ENCODE measurements around the gene ARMC9. TPM values are rescaled to one million over a fixed set of nuclear protein-coding genes. Genes with fewer than 3 reads are reported as not detected.

ARMC9 gene
- total RNA-seq, 2 donors from 2014 or later = 2.0 to 4.0 TPM

DNA sequence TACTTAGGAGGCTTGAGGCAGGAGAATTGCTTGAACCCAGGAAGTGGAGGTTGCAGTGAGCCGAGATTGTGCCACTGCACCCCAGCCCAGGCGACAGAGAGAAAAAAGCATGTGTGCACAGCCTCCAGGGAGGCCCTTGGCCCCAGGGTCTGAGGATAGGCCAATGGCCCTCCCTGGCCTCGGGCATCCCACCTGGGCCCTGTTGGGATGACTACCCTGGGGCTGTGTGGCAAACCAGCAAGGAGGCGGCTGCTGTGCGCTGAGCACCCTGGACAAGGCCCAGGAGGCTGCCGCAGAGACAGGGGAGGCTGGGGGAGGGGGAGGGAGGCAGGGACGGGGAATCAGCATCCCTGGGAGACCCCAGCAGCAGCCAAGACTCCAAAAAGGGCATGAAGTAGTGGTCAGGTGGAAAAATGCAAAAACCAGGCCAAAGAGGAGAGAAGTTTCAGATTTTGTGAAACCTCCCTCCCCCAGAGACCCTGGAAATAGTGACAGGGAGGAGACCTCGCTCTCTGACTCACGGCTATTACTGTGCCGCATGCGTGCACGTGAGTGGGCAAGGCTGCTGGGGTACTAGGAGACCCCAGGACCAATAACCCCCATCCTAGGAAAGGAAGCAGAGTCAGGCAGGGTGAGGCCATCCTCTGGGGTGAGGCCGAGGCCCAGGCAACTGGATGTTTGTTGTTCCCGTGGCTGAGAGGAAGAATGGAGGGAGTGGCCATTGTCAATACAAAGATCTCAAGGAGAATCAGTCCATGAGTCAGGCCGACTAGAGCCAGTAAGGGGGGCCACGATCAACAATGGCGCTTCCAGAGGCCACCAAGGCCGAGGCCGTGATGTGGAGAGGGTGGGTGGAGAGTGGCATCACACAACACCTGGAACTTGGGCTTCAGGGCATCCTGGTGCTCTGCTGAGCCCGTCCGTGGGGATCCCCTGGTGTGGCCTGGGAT lies 181.1 kb downstream of the ARMC9 start:
- H3K36me3 Mint-ChIP-seq = no peaks in the 10 kb centered on the region
- ATAC-seq (no peak), DNase-seq (ENCODE audit: low spot score in 2 of 2) (no peak)

DNA sequence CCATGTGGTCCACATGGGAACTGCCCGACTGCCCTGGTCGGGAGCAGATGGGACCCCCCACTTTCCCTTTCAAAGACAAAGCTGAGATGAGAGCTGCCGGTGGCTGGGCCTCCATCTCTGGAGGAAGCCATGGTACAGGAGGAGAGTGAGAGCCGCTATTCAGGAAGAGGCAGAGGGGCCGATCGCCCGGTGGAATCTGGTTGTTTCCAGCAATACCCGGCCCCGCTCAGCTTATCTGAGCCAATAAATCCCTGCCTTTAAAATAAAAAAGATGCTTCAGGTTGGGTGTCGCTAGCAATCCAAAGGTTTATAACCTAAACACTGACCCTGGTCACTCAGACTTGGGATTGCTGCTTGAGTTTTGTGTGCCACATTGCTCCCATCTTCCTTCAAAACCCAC lies 181.9 kb downstream of the ARMC9 start:
- H3K36me3 Mint-ChIP-seq = peaks cover 0 to 6% of the 10 kb centered on the region in 2 donors
- peaks cover 0 to 7% of the 10 kb centered on the region in 2 donors for H3K9me3 Mint-ChIP-seq
- H3K27ac Mint-ChIP-seq = no peak overlapping the region
- ATAC-seq (no peak), DNase-seq (ENCODE audit: low spot score in 2 of 2) (no peak)

More for the DNA sequence above, 181.1 kb downstream of the ARMC9 start:
- Mint-ChIP-seq H3K9me3 (no peaks in the 10 kb centered on the region), H3K27ac (no peak overlapping the region)

DNA sequence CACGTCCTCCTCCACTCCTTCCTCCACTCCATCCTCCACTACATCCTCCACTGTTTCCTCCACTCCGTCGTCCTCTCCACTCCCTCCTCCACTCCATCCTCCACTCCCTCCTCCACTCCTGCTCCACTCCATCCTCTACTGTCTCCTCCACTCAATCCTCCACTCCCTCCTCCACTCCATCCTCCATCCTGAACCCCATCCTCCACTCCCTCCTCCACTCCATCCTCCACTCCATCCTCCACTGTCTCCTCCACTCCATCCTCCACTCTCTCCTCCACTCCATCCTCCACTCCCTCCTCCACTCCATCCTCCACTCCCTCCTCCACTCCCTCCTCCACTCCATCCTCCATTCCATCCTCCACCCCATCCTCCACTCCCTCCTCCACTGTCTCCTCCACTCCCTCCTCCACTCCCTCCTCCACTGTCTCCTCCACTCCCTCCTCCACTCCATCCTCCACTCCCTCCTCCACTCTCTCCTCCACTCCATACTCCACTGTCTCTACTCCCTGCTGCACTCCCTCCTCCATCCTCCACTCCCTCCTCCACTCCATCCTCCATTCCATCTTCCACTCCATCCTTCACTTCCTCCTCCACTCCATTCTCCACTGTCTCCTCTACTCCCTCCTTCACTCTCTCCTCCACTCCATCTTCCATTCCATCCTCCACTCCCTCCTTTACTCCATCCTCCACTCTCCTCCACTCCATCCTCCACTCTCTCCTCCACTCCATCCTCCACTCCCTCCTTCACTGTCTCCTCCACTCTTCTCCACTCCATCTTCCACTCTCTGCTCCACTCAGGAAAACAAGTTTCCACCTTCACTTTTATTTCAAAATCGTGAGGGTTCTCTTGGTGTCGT lies 182.8 kb downstream of the ARMC9 start:
- DNase-seq (ENCODE audit: low spot score in 2 of 2) (no peak), ATAC-seq (no peak)
- Mint-ChIP-seq H3K9me3 (peaks cover 0 to 12% of the 10 kb centered on the region in 2 donors), H3K27ac (no peak overlapping the region), H3K36me3 (peaks cover 0 to 6% of the 10 kb centered on the region in 2 donors)

DNA sequence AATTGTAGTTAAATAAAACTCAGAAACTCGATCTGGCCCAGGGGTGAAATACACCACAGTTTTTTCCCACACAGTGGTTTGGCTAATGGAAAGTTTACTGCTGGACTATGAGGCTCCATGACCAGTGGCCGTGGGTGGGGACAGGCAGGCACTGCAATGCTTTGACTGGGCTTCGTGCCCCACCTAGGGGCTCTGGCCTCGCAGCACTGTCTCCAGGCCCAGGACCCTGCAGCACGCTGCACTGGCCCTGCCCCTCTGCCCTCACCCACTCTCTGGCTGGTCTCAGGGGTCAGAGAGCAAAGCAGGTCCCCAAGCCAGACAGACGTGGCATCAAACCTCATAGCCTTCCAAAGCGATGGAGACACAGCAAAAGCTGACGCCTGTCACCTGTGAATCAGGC lies 183.7 kb downstream of the ARMC9 start:
- DNase-seq (ENCODE audit: low spot score in 2 of 2) = no peak
- no peak for ATAC-seq
- Mint-ChIP-seq H3K36me3 (peaks cover 0 to 6% of the 10 kb centered on the region in 2 donors), H3K9me3 (peaks cover 0 to 12% of the 10 kb centered on the region in 2 donors), H3K27ac (no peak overlapping the region)

DNA sequence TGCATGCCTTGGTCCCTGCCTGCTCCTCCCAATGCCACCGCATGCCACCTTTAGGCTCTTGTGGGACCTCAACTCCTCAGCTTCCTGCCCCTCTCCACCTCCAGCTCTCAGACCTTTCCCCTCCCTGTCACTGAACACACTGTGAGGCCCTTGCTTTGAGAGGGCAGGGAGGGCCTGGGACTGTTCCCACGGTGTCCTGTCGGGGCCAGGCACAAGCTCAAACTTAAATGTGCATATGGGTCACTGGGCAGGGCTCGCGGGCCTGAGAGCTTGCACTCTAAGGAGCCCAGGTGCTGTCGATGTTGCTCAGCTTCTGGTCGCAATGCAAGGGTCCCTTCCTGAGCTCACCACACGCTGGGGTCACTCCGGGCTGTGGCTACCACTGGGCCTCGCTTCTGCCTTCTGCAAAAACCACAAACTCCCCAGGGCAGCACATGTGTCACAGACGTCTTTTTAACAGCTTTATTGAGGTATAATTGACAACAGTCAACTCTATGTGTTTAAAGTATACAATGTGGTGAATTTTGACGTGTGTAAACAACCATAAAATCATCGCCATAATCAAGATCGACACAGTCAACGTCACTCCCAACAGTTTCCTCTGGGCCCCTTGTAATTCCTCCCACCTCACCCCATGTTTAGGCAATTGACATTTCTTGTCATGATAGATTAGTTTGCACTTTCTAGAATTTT lies 185.1 kb downstream of the ARMC9 start:
- ATAC-seq = no peak
- H3K27ac Mint-ChIP-seq = no peak overlapping the region
- peaks cover 0 to 6% of the 10 kb centered on the region in 2 donors for H3K36me3 Mint-ChIP-seq
- DNase-seq (ENCODE audit: low spot score in 2 of 2) = no peak
- peaks cover 0 to 12% of the 10 kb centered on the region in 2 donors for H3K9me3 Mint-ChIP-seq

DNA sequence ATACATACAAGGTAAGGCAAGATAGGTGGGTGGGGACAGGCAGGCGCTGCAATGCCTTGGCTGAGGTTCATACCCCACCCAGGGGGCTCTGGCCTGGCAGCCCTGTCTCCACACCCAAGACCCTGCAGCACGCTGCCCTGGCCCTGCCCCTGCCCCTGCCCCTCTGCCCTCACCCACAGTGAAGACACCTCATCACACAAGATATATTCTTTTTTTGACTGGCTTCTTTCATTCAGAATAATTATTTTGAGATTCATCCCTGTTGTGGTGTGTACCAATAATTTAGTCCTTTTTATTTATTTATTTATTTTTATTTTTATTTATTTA lies 185.6 kb downstream of the ARMC9 start:
- H3K9me3 Mint-ChIP-seq = peaks cover 0 to 12% of the 10 kb centered on the region in 2 donors
- no peak overlapping the region for H3K27ac Mint-ChIP-seq
- no peak for ATAC-seq

GRCh38 chr2:231384970-231385369 lies 186.5 kb downstream of the ARMC9 start:
- Mint-ChIP-seq H3K36me3 (peaks cover 0 to 6% of the 10 kb centered on the region in 2 donors), H3K9me3 (peaks cover 0 to 12% of the 10 kb centered on the region in 2 donors), H3K27ac (no peak overlapping the region)
- ATAC-seq (no peak), DNase-seq (ENCODE audit: low spot score in 2 of 2) (no peak)

More for the DNA sequence above, 185.6 kb downstream of the ARMC9 start:
- peaks cover 0 to 6% of the 10 kb centered on the region in 2 donors for H3K36me3 Mint-ChIP-seq
- no peak for DNase-seq (ENCODE audit: low spot score in 2 of 2)

DNA sequence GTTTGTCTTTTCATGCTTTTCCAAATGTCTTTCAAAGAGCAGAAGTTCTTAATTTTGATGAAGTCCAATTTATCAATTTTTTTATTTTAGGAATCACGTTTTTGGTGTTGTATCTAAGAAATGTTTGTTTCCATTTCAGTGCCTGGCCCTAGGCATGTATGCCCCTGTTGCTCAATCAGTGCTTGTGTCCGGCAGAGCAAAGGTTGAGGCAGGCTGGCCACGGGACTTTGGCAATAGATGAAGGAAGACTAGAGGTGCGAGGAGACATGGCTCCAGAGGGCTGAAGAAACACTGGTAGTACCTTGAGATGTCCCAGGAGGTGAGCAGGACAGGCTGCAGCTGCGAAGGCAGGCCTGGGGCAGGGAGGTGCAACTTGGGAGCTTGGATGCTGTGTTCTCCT lies 187.0 kb downstream of the ARMC9 start:
- no peak for DNase-seq (ENCODE audit: low spot score in 2 of 2)
- no peak for ATAC-seq

GRCh38 chr2:231386446-231386845 lies 188.0 kb downstream of the ARMC9 start:
- Mint-ChIP-seq H3K9me3 (peaks cover 0 to 12% of the 10 kb centered on the region in 2 donors), H3K36me3 (peaks cover 0 to 6% of the 10 kb centered on the region in 2 donors), H3K27ac (no peak overlapping the region)
- DNase-seq (ENCODE audit: low spot score in 2 of 2) (no peak), ATAC-seq (peak in 1 of 2 donors; percentile 16)

More for the DNA sequence above, 187.0 kb downstream of the ARMC9 start:
- Mint-ChIP-seq H3K9me3 (peaks cover 0 to 12% of the 10 kb centered on the region in 2 donors), H3K27ac (no peak overlapping the region), H3K36me3 (peaks cover 0 to 6% of the 10 kb centered on the region in 2 donors)

DNA sequence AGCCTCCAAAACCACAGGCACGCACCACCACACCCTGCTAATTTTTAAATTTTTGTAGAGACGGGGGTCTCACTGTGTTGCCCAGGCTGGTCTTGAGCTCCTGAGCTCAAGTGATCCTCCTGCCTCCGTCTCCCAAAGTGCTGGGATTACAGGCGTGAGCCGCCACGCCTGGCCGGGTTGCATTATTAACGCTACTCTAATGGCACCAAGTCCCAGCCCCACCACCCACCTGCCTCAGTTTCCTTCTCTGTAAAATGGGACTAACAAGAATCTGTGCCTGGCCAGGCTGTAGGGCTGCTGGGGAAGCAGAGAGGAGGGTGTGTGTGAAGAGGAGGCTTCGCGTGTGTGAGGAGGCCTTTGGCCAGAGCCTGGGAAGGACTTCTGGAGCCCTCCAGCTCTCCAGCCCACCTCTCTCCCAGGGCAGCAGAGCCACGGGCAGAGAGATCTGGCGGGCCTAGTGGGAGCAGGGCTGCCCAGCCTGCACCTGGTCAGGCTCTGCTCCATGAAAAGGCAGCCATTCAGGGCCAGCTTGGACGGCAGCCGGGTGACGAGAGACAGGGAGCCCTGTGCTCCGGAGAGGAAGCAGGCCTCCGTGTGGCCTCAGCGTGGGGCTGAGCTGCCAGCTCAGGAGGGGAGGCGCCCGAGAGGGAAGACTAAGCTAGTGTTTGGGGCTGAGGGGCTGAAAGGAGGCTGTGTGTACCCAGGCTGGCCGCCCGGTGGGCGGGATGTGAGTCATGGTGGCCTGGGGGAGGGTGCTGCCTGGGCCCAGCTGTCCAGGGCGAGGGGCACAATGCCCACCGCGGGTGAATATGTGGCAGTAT lies 189.7 kb downstream of the ARMC9 start:
- ATAC-seq (no peak), DNase-seq (ENCODE audit: low spot score in 2 of 2) (no peak)
- peaks cover 0 to 12% of the 10 kb centered on the region in 2 donors for H3K9me3 Mint-ChIP-seq
- peaks cover 0 to 6% of the 10 kb centered on the region in 2 donors for H3K36me3 Mint-ChIP-seq
- H3K27ac Mint-ChIP-seq = peak overlapping the region in 1 of 2 donors; percentile 48

- Mint-ChIP-seq H3K36me3 (peaks cover 0 to 6% of the 10 kb centered on the region in 2 donors), H3K9me3 (peaks cover 0 to 12% of the 10 kb centered on the region in 2 donors), H3K27ac (no peak overlapping the region)
- ATAC-seq (no peak), DNase-seq (ENCODE audit: low spot score in 2 of 2) (no peak)
These were observed 190.4 kb downstream of the ARMC9 start for GRCh38 chr2:231388725-231389346.

GRCh38 chr2:231390667-231391066 lies 192.2 kb downstream of the ARMC9 start:
- Mint-ChIP-seq H3K36me3 (no peaks in the 10 kb centered on the region), H3K9me3 (peaks cover 0 to 4% of the 10 kb centered on the region in 2 donors), H3K27ac (no peak overlapping the region)
- ATAC-seq = no peak
- DNase-seq (ENCODE audit: low spot score in 2 of 2) = no peak

DNA sequence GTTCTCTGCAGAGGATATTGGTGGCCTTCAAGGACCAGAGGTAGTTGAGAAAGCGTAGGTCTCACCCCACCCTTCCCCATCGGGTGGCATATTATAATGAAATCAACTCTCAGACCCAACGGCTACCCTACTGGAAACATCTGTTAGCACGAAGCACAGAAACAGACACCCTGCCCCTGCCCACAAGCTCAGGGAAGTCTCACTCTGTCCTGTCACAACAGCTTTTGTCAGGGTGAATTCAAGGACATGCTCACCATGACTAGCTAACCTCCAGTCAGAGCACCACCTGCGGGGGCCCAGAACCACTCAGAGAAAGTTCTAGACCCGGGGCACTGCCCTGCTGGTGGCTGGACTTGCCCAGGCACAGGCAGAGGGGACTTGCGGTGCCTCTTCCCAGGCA lies 193.6 kb downstream of the ARMC9 start:
- DNase-seq (ENCODE audit: low spot score in 2 of 2) (no peak), ATAC-seq (no peak)
- Mint-ChIP-seq H3K36me3 (no peaks in the 10 kb centered on the region), H3K9me3 (no peaks in the 10 kb centered on the region), H3K27ac (peak overlapping the region in 1 of 2 donors; percentile 55)

- peak overlapping the region in 1 of 2 donors; percentile 71 for H3K27ac Mint-ChIP-seq
- no peaks in the 10 kb centered on the region for H3K36me3 Mint-ChIP-seq
- no peak for DNase-seq (ENCODE audit: low spot score in 2 of 2)
- ATAC-seq = no peak
- no peaks in the 10 kb centered on the region for H3K9me3 Mint-ChIP-seq
These were observed 194.2 kb downstream of the ARMC9 start for GRCh38 chr2:231392431-231393148.

All from activated naive CD4-positive, alpha-beta T cell treated with anti-CD3 and anti-CD28 coated beads, Interleukin-2, amount 50 U/mL, for 72 hours (primary cell).